Rectal smooth muscle tissue (tissue), 1 donor: ENCODE measurements around the gene CRTC1.

ENCODE experiments used
- H3K27ac ChIP-seq: one replicate; pipeline ENCODE4 v1.7.0; 2013; ENCODE audit warnings: low read depth, low read length, inconsistent platforms
- H3K27me3 ChIP-seq: one replicate; pipeline ENCODE4 v1.7.0; 2013; ENCODE audit warnings: low read length; ENCODE audit not compliant: control insufficient read depth, insufficient read depth
- H3K36me3 ChIP-seq: one replicate; pipeline ENCODE4 v1.7.0; 2013; ENCODE audit warnings: low read length; ENCODE audit not compliant: control insufficient read depth, insufficient read depth
- H3K4me1 ChIP-seq: one replicate; pipeline ENCODE4 v1.7.0; 2013; ENCODE audit warnings: low read length; ENCODE audit not compliant: control insufficient read depth, insufficient read depth
- H3K4me3 ChIP-seq: one replicate; pipeline ENCODE4 v1.7.0; 2013; ENCODE audit warnings: low read length
- H3K9ac ChIP-seq: one replicate; pipeline ENCODE4 v1.7.0; 2013; ENCODE audit warnings: low read length

The CRTC1 gene

DNA sequence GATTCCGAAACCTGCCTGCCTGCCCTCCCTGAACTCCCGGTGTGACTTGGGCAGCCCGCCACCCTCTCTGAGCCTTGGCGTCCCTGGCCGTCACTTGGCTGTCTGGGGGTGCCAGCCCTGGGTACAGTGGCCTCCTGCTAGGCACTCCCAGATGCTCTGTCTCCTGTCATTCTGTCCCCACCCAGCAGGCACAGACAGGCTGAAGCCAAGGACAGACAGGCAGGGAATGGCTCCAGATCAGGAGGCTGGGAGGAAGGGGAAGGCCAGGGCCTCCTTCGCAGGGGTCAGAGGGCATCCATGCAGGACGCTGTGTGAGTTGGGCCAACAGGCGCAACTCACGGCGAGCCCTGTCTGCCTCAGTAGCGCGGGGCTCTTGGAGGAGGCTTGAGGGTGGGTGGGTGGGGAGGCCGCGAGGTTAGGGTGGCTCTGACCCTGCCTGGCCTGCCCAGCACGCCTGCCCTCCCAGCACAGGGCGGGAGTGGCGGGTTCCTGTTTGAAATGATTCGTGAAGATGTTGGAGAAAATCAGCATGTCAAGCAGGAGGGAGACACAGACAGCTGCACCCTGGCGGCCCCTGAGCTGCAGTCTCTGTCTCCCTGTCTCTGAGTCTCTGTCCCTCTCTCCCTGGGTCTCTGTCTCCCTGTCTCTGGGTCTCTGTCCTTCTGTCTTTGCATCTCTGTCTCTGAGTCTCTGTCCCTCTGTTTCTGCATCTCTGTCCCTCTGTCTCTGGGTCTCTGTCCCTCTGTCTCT, 27.0 kb upstream of the CRTC1 start:
- Histone ChIP-seq H3K27me3 (no peaks in the 10 kb centered on the region), H3K4me1 (peaks cover 8% of the 10 kb centered on the region), H3K9ac (no peak overlapping the region), H3K4me3 (no peak overlapping the region), H3K27ac (no peak overlapping the region), H3K36me3 (no peaks in the 10 kb centered on the region)

DNA sequence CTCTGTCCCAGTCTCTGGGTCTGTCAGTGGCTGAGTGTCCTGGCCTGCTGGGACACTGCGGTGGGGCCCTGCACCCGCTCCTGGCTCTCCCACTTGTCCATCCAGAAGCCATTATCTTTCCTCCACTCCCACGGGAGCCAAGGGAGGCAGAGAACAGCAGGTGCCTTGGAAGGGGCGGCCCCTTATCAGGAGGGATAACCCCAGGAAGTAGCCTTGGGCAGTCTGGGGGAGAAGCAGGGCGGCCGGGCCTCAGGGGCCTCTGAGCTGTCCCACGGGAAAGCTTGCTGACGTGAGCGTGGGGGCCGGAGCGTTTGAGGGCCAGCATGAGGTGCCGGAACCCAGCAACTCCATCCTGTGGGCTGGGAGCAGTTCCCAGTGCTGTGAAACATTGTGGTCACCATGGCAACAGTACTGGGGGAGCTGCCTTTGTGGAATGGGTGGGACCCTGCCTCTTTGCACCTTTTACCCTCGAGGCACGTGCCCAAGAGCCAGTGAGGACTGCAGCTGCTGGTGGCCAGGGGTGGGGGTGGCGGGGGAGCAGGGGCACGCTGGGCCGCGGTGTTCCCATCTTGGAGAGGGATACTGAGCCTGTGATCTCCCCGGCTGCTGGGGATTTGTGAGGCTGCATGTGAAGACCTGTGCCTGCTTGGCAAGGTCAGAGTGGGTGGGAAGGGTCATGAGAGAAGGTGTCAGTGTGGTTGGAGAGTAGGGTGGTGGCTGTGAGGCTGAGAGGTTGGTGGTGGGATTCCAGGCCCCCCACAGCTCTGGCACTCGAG, 25.7 kb upstream of the CRTC1 start:
- no peak overlapping the region for H3K27ac ChIP-seq
- H3K36me3 ChIP-seq, result no peaks in the 10 kb centered on the region
- H3K4me1 ChIP-seq, result peaks cover 7% of the 10 kb centered on the region
- no peak overlapping the region for H3K9ac ChIP-seq
- H3K27me3 ChIP-seq, result no peaks in the 10 kb centered on the region
- H3K4me3 ChIP-seq, result no peak overlapping the region

- H3K9ac ChIP-seq, result no peak overlapping the region
- H3K27ac ChIP-seq, result no peak overlapping the region
Measured at GRCh38 chr19:18658366-18658855, 25.1 kb upstream of the CRTC1 start.

DNA sequence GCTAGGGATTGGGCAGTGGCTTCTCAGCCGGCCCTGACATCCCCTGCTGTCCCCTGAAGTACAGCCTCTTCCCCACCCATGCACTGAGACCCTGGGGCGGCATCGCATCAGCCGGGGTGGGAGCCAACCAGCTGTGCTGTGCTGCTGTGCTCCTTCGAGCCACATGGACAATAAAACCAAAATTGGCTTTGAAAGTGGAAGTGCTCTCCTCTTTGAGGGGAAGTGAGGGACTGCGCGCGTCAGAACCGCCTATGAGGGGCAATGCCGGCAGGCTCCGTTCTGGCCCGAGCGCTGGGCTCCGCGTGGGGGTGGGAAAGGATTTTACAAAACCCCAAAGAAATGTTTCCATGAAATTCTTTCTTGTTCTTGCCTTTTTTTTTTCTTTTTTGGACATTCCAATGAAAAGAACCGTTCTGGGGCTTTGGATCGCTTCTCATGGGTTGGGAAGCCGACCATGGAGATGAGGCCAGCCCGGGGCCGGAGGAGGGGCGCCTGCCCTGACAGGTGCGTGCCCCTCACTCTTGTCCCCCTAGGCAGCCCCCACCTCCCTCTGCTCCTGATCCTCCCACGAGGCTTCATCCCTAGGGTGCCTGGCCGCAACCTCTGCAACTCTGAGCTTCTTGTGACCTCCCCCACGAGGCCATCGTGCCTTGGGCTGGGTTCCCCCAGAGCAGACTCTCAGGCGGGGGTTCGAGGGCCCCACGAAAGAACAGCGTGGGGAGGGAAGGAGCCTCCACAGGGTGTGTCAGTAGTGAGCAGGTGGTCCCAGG, 24.0 kb upstream of the CRTC1 start:
- Histone ChIP-seq H3K4me3 (peak overlapping the region; percentile 6), H3K4me1 (peaks cover 11% of the 10 kb centered on the region), H3K36me3 (no peaks in the 10 kb centered on the region), H3K9ac (no peak overlapping the region), H3K27me3 (no peaks in the 10 kb centered on the region), H3K27ac (peak overlapping the region; percentile 43)

More at GRCh38 chr19:18658366-18658855, 25.1 kb upstream of the CRTC1 start:
- Histone ChIP-seq H3K4me3 (no peak overlapping the region), H3K4me1 (peaks cover 10% of the 10 kb centered on the region), H3K27me3 (no peaks in the 10 kb centered on the region), H3K36me3 (no peaks in the 10 kb centered on the region)

GRCh38 chr19:18660051-18660910, 23.2 kb upstream of the CRTC1 start:
- Histone ChIP-seq H3K27ac (peak overlapping the region; percentile 43), H3K4me3 (no peak overlapping the region), H3K27me3 (no peaks in the 10 kb centered on the region), H3K9ac (no peak overlapping the region), H3K4me1 (peaks cover 12% of the 10 kb centered on the region), H3K36me3 (no peaks in the 10 kb centered on the region)

- peaks cover 20% of the 10 kb centered on the region for H3K4me1 ChIP-seq
- H3K9ac ChIP-seq, result no peak overlapping the region
- no peak overlapping the region for H3K27ac ChIP-seq
- peaks cover under 1% of the 10 kb centered on the region for H3K36me3 ChIP-seq
- H3K27me3 ChIP-seq, result no peaks in the 10 kb centered on the region
- no peak overlapping the region for H3K4me3 ChIP-seq
Measured at GRCh38 chr19:18660939-18661670, 22.4 kb upstream of the CRTC1 start.

DNA sequence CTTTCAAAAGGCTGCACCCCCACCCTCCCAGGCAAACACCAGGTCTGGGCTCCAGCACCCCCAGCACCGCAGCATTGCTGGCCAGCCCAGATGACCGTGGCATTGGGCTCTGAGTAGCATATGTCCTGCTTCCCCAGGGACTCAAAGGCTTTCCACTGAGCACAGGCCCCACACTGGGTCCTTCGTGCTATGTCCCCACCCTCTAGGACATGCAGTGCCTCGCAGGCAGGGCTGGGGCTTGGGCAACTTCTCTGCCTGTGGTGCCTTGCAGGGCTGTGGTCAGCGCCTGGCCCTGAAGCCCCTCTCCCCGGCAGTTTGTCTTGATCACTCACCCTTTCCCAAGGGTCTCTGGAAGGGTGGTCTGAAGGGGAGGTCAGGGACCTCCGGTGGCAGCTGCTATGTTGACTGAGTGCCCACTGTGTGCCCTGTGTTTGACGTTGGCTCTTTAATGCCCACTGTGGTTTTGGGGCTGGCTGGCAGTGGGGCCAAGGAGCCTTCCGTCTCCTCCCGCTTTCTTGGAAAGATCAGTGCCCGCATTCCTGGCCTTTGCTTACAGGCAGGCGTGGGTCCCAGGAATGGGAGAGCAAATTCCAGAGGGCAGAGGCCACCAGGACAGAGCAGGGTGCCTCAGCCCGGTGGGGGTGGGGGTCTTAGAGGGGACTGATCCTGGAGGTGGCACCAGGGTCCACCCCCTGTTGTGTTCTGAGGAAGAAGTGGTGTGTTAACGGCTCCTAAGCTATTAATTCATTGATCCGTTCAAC, 20.3 kb upstream of the CRTC1 start:
- Histone ChIP-seq H3K4me1 (peaks cover 20% of the 10 kb centered on the region), H3K27ac (peak overlapping the region; percentile 15), H3K9ac (no peak overlapping the region), H3K36me3 (peaks cover 6% of the 10 kb centered on the region), H3K27me3 (no peaks in the 10 kb centered on the region), H3K4me3 (no peak overlapping the region)

GRCh38 chr19:18663940-18664530, 19.4 kb upstream of the CRTC1 start:
- Histone ChIP-seq H3K27me3 (no peaks in the 10 kb centered on the region), H3K36me3 (peaks cover 12% of the 10 kb centered on the region), H3K9ac (no peak overlapping the region), H3K27ac (peak overlapping the region; percentile 64), H3K4me3 (no peak overlapping the region), H3K4me1 (peaks cover 18% of the 10 kb centered on the region)

DNA sequence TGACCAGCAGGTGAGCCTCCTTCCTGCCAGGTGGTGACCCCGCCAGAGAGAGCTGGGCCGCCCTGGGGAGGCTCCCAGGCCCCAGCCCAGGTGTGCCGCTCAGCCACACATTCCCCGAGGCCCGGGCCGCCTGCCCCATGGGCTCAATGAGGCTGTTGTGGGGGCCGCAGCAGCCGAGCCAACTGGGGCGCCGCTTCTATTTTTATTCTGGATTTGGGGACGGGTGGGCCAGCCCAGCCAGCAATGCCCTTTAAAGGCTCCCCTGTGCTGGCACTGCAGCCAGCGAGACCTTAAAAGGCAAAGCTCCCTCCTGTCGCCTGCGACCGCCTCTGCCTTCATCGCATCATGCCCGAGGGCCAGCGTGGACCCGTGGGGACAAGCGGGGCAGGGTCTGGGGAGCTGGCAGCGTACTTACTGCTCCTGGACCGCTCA, 17.7 kb upstream of the CRTC1 start:
- Histone ChIP-seq H3K9ac (no peak overlapping the region), H3K4me3 (no peak overlapping the region), H3K27me3 (no peaks in the 10 kb centered on the region), H3K36me3 (peaks cover 19% of the 10 kb centered on the region), H3K27ac (peak overlapping the region; percentile 91), H3K4me1 (peaks cover 18% of the 10 kb centered on the region)

DNA sequence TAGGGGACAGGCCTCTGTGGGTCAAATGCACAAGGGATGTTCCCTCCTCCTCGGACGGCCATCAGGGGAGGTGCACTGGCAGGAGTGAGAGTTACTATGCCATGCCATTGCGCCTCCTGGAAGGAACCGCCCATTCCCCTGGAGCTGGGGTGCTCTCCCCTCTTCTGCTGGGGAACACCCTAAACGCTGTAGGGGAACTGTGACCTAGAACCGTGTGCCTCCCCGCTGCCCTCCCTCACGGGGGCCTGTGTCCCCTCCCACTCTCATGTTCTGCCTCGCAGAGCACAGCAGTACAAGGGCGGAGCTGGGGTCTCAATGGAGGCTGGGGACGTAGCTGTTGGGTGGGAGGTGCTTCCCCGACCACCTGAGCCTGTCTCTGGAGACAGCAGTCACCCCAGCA, 17.2 kb upstream of the CRTC1 start:
- H3K27ac ChIP-seq, result peak overlapping the region; percentile 91
- peaks cover 18% of the 10 kb centered on the region for H3K4me1 ChIP-seq
- no peak overlapping the region for H3K9ac ChIP-seq
- no peaks in the 10 kb centered on the region for H3K27me3 ChIP-seq
- no peak overlapping the region for H3K4me3 ChIP-seq
- H3K36me3 ChIP-seq, result peaks cover 19% of the 10 kb centered on the region
